Retina (tissue), 1 donor: ENCODE measurements around the gene ACTN4.
"Not testable (repeated sequence)": the region's sequence is repeated elsewhere in the genome, so short reads cannot be mapped to it uniquely, and the experiment has no call there.

Experiments used
- DNase-seq: peaks from one replicate; pipeline ENCODE4 v3.0.0-alpha.2; 2016

The ACTN4 gene

GRCh38 chr19:38647368-38647965, at the start of gene ACTN4:
TSS of gene ACTN4 (plus strand) at chr19:38647649. CDS start at chr19:38647746, 97 bp downstream.
- peak; percentile 99 for DNase-seq

DNA sequence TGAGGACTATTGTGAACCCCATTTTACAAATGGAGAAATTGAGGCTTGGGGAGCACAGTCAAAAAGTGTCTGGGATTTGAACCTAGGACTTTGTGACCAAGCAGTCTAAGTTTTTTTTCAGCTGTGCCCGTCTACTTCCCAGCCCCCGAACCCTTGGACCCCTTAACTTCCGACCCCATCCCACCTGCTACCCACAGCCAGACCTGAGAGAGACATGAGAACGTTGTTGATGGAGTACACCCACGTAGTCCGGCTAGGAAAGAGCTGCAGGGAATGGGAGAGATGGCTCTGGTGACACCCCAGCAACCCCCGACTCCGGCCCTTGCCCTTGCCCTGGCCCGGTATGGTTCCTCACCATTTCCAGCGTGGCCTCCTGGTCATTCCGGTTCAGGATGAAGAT, 47.7 kb upstream of the ACTN4 start:
- no peak for DNase-seq

DNA sequence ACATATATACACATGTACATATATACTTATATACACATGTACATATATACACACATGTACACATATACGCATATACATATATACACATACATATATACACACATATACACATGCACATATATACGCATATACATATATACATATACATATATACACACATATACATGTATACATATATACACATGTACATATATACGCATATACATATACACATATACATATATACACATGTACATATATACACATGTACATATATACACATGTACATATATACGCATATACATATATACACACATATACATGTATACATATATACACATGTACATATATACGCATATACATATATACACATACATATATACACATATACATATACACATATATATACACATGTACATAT, 44.6 kb upstream of the ACTN4 start:
- DNase-seq, result not testable (repeated sequence)

DNA sequence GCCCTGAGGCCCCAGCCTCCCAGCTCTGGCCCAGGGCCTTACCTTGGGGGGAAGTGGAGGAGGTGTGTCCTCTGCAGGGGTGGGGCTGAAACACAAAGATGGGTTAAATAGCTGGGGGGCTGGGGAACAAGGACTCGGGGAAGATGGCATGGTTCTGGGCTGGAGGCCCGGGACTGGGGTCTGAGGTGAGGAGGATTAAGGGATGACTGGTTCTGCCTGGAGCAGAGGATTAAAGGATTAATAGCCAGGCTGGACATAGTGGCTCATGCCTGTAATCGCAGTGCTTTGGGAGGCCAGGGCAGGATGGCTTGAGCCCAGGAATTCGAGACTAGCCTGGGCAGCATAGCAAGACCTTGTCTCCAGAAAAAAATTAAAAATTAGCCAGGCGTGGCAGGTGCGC, 41.3 kb upstream of the ACTN4 start:
- no peak for DNase-seq

DNA sequence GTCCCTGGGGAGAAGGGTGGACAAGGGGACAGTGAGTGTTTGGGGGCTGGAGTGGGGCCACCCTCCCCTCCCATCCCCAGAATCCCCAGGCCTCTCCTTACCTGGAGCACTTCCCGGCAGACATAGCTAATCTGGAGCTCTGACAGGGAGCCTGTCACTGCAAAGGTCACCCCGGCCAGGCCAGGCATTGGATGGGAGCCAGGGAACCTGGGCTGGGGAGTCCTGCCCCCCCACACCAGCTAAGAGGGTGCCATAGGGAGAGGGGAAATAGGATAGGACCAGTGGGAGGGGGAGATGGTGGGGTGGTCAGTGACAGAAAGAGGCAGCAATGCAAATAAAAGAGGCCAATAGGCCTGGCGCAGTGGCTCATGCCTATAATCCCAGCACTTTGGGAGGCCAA, 33.2 kb upstream of the ACTN4 start:
- DNase-seq, result no peak

GRCh38 chr19:38615007-38615581, 32.4 kb upstream of the ACTN4 start:
- no peak for DNase-seq

DNA sequence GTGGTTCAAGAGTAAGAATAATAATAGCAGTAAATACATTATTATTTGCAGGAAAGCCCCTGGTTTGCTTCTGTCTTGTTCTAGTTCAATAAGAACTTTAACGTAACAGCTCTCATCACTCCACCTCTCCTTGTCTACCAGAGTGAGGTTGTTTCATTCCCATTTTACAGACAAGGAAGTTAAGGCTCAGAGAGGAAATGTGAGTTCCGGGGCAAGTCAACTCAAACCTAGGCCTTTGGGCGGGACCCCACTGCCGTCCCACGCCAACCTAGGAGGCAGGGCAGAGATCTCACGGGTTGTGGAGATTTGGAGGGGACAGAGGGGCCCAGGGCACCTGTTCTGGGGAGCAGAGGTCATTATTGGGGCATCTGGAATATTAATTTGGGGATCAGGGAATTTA, 31.2 kb upstream of the ACTN4 start:
- DNase-seq, result no peak

GRCh38 chr19:38617283-38617763, 30.1 kb upstream of the ACTN4 start:
- DNase-seq, result no peak

GRCh38 chr19:38617764-38618589, 29.5 kb upstream of the ACTN4 start, which contains the start of gene MAP4K1:
TSS of gene MAP4K1 (minus strand) at chr19:38617953. CDS start at chr19:38617895, 58 bp downstream.
- peak; percentile 24 for DNase-seq

DNA sequence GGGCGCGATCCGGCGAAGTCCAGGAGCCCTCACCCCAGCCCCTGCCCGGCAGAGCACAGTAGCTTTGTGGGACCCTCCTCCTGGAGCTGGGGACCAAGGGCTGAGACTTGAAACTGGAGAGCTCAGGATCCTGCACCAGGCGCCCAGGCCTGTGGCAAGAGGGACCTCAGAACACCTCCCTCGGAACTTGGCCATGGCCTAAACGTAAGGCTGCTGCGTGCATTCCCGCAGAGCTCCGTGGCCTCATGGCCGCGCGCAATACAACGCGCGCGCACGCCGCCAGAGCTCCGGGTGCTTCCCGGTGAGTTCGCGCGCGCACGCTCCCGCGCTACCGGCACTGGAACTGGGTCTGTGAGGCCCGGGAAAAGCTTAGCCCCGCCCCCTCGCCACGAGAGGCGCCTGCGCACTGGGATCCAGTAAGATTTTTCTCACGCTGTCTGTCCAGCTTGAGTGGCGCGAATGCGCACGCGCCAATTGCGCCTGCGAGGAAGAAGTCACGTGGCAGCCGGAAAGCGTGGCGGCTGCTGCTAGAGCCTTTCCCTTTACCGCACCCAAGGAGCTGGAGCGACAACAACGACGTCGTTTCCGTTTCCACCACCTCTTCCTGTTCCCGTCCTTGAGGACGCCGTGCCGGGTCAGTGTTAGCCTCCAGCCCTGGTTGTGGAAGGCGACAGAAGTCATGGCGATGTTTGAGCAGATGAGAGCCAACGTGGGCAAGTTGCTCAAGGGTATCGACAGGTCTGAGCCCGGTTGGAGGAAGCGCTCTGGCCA, 28.7 kb upstream of the ACTN4 start, which contains the start of gene EIF3K:
EIF3K (plus strand) TSS at position 599 of the 771 bp plus-strand sequence; CDS start at position 680, 81 bp downstream.
- peak; percentile 100 for DNase-seq

- DNase-seq, result no peak
Measured at GRCh38 chr19:38619361-38620174, 27.9 kb upstream of the ACTN4 start.

DNA sequence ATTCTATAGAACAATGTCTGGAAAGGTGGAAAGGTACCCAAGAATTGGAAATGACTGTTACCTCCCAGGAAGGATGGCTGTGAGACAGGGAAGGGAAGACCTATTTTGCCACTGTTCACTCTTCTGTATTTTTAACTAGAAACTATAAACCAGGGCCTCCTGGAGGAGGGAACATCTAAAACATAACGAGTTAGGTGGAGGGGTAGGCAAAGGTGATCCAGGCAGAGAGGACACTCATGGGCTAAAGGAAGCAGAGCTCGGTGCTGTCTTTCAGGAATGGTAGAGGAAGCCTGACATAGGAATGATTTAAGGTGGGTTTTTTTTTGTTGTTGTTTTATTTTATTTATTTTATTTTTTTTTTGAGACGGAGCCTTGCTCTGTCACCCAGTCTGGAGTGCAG, 22.6 kb upstream of the ACTN4 start:
- DNase-seq, result no peak

DNA sequence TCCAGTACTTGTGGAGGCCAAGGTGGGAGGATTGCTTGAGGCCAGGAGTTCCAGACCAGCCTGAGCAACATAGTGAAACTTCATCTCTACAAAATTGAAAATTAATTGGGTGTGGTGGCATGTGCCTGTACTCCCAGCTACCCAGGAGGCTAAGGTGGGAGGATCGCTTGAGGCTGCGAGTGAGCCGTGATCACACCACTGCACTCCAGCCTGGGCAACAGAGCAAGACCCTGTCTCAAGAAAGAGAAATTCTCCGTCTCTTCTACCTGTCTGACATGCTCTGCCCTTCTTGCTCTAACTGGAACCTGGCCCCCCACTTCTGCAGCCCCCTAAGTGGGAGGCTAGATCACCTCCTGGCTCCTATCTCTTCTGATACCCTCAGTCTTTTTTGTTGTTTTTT, 21.0 kb upstream of the ACTN4 start:
- no peak for DNase-seq

GRCh38 chr19:38629568-38629967, 17.9 kb upstream of the ACTN4 start:
- no peak for DNase-seq

DNA sequence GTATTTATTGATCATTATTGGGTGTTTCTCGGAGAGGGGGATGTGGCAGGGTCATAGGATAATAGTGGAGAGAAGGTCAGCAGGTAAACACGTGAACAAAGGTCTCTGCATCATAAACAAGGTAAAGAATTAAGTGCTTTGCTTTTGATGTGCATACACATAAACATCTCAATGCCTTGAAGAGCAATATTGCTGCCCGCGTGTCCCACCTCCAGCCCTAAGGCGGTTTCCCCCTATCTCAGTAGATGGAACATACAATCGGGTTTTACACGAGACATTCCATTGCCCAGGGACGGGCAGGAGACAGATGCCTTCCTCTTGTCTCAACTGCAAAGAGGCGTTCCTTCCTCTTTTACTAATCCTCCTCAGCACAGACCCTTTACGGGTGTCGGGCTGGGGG, 16.1 kb upstream of the ACTN4 start:
- DNase-seq, result not testable (repeated sequence)

DNA sequence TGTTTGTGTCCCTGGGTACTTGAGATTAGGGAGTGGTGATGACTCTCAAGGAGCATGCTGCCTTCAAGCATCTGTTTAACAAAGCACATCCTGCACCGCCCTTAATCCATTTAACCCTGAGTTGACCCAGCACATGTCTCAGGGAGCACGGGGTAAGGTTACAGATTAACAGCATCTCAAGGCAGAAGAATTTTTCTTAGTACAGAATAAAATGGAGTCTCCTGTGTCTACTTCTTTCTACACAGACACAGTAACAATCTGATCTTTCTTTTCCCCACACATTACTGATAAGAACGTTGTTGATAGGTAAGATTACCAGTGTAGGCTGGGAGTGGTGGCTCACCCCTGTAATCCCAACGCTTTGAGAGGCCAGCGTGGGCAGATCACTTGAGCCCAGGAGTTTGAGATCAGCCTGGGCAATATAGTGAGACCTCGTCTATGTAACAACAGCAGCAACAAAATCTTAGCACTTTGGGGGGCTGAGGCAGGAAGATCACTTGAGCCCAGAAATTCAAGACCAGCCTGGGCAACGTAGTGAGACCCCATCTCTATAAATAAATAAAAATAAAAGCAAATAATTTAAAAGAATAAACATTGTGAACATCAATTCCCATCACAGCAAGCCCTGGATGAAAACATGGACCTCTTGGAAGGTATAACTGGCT, 15.5 kb upstream of the ACTN4 start:
- DNase-seq, result not testable (repeated sequence)

GRCh38 chr19:38632476-38633213, 14.8 kb upstream of the ACTN4 start:
- no peak for DNase-seq

- peak; percentile 86 for DNase-seq
Measured at GRCh38 chr19:38634757-38635482, 12.5 kb upstream of the ACTN4 start.

- DNase-seq, result no peak
Measured at GRCh38 chr19:38635483-38636399, 11.7 kb upstream of the ACTN4 start.
